ENCODE measurements around the gene PTPRN2. TPM values are rescaled to one million over a fixed set of nuclear protein-coding genes. Genes with fewer than 3 reads are reported as not detected.

PTPRN2 gene
- total RNA-seq, 2 experiments from 2014 or later = 7.0 to 7.2 TPM

DNA sequence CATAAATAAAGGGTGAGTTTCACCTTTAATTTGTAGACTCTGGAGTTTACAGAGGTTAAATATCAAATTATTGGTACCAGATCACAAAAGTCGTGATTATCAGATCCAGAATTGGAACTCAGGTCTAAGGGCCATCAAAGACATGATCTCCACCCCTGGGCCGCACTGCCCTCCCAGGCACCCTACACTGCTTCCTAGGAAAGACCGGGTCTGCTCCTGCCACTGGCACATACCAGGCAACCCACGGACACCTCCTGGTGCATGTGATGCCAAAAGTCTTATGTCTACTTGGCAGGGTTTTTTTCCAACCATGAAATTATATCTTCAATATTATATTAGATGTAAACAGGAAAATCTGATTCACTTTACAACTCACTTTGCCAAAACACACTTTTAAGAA lies 452.8 kb downstream of the PTPRN2 start:
- DNase-seq (no peak), ATAC-seq (no peak)
- H3K27ac Mint-ChIP-seq = no peak overlapping the region
- H3K36me3 Mint-ChIP-seq (ENCODE audit: low read depth) = no peaks in the 10 kb centered on the region
- H3K4me1 Mint-ChIP-seq (ENCODE audit: low read depth) = no peaks in the 10 kb centered on the region
- no peaks in the 10 kb centered on the region for H3K9me3 Mint-ChIP-seq (ENCODE audit: insufficient read depth)
- H3K4me3 Mint-ChIP-seq = no peak overlapping the region
- ChIA-PET POLR2A (no interaction called here), CTCF (no interaction called here)
- no peaks in the 10 kb centered on the region for H3K27me3 Mint-ChIP-seq (ENCODE audit: low read depth)

DNA sequence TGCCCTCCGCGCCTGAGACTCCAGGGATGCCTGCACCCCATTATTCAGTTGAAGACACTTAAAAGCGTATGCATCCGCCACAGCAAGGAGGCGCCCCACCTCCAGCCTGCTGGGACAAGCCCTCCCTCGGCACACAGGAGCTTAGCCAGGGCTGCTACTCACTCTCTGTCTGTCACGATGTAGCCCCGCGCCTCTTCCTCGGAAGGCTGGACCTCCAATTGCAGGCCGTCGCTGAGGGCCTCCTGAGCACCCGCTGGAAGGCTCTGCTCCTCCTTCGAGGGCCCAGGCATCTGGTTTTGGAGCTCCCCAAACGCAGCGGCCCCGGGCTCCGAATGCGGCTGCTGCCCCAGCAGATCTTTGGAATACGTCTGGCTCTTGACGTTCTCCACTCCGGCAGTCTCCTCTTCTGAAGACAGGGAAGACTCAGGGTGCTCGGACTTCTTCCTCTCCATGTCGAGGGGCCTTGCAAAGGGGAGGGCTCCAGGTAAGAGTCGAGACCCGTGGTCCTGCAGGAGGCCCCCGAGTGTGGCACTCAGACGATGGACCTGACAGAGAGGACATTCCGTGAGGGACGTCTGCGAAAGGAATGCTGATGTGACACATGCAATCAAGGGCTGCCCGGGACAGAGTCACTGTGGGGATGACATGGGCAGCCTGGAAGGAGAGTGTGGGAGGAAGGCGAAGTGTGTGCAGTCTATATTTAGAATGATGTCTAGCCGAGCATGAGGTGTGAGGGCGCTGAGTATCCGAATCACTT lies 453.9 kb downstream of the PTPRN2 start:
- no peaks in the 10 kb centered on the region for H3K4me1 Mint-ChIP-seq (ENCODE audit: low read depth)
- H3K27ac Mint-ChIP-seq = no peak overlapping the region
- no peak for DNase-seq

GRCh38 chr7:158133057-158133456 lies 454.6 kb downstream of the PTPRN2 start:
- CTCF ChIA-PET = no interaction called here
- no peaks in the 10 kb centered on the region for H3K36me3 Mint-ChIP-seq (ENCODE audit: low read depth)
- no peaks in the 10 kb centered on the region for H3K27me3 Mint-ChIP-seq (ENCODE audit: low read depth)

More for the DNA sequence above, 453.9 kb downstream of the PTPRN2 start:
- Mint-ChIP-seq H3K36me3 (ENCODE audit: low read depth) (no peaks in the 10 kb centered on the region), H3K4me3 (no peak overlapping the region), H3K27me3 (ENCODE audit: low read depth) (no peaks in the 10 kb centered on the region), H3K9me3 (ENCODE audit: insufficient read depth) (no peaks in the 10 kb centered on the region)
- CTCF ChIA-PET = no interaction called here
- no peak for ATAC-seq
- POLR2A ChIA-PET = no interaction called here

DNA sequence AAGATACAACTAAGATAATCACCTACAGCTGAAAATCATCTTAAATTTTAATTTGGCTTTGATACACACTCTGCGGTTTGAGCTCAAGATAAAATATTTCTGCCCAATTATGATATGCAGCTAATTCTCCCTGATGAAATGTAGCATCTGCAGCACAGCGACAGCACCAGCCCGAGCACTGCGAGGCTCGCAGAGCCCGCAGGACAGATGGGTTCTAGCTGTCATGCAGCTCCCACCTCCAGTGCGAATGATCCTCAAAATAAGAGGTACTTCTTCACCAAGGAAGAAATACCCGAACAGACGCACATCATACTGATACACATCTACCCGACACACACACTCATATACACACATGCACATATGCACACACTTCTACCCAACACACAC lies 457.6 kb downstream of the PTPRN2 start:
- no peak for DNase-seq
- Mint-ChIP-seq H3K4me3 (no peak overlapping the region), H3K4me1 (ENCODE audit: low read depth) (no peaks in the 10 kb centered on the region), H3K36me3 (ENCODE audit: low read depth) (no peaks in the 10 kb centered on the region), H3K9me3 (ENCODE audit: insufficient read depth) (no peaks in the 10 kb centered on the region), H3K27me3 (ENCODE audit: low read depth) (no peaks in the 10 kb centered on the region), H3K27ac (no peak overlapping the region)
- no peak for ATAC-seq
- ChIA-PET POLR2A (no interaction called here), CTCF (no interaction called here)

More at GRCh38 chr7:158133057-158133456, 454.6 kb downstream of the PTPRN2 start:
- no peak for DNase-seq
- Mint-ChIP-seq H3K27ac (no peak overlapping the region), H3K4me1 (ENCODE audit: low read depth) (no peaks in the 10 kb centered on the region), H3K4me3 (no peak overlapping the region), H3K9me3 (ENCODE audit: insufficient read depth) (no peaks in the 10 kb centered on the region)
- ATAC-seq = no peak
- POLR2A ChIA-PET = no interaction called here

DNA sequence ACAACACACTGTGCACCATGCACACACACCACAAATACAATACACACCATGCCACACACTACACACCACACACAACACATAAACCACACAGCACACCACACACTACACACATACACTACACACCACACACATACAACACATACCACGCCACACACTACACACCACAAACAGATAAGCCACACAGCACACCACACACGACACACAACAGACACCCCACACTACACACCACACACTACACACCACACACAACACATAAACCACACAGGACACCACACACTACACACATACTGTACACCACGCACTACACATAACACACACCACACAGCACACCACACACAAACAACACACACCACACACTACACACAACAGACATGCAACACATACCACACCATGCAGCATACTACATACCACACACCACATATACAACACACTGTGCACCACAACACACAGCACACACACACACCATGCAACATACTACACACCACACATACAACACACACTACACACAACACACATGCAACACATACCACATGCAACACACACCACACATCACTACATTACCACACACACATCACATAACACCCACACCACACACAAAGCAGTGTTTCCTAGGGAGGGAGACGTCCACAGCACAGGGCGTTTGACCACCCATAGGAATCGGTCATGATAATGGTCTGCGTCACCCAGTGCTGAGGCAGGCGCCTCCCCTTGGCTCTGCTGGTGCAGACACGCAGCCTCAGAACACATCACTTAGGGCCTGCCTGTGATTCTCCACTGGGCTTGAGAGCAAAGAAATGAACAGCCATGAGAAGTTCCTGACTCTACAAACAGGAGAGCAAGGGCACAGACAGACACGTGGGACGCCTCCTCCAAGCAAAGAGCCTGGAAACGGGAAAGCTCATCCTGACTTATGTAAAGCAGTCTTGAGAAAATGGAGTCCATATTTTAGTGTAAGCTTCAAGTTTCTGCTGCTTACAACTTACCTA lies 458.3 kb downstream of the PTPRN2 start:
- Mint-ChIP-seq H3K27me3 (ENCODE audit: low read depth) (no peaks in the 10 kb centered on the region), H3K4me1 (ENCODE audit: low read depth) (no peaks in the 10 kb centered on the region), H3K9me3 (ENCODE audit: insufficient read depth) (no peaks in the 10 kb centered on the region), H3K4me3 (no peak overlapping the region), H3K27ac (no peak overlapping the region), H3K36me3 (ENCODE audit: low read depth) (no peaks in the 10 kb centered on the region)
- ATAC-seq (no peak), DNase-seq (no peak)
- ChIA-PET CTCF (no interaction called here), POLR2A (no interaction called here)

- H3K27ac Mint-ChIP-seq = no peak overlapping the region
- H3K27me3 Mint-ChIP-seq (ENCODE audit: low read depth) = no peaks in the 10 kb centered on the region
- H3K4me3 Mint-ChIP-seq = no peak overlapping the region
- no peaks in the 10 kb centered on the region for H3K4me1 Mint-ChIP-seq (ENCODE audit: low read depth)
- POLR2A ChIA-PET = no interaction called here
- DNase-seq (no peak), ATAC-seq (no peak)
- CTCF ChIA-PET = no interaction called here
- no peaks in the 10 kb centered on the region for H3K9me3 Mint-ChIP-seq (ENCODE audit: insufficient read depth)
- no peaks in the 10 kb centered on the region for H3K36me3 Mint-ChIP-seq (ENCODE audit: low read depth)
Observed at GRCh38 chr7:158128572-158128971, 459.1 kb downstream of the PTPRN2 start.

GRCh38 chr7:158127241-158127640 lies 460.4 kb downstream of the PTPRN2 start:
- no peaks in the 10 kb centered on the region for H3K9me3 Mint-ChIP-seq (ENCODE audit: insufficient read depth)
- no peaks in the 10 kb centered on the region for H3K36me3 Mint-ChIP-seq (ENCODE audit: low read depth)
- DNase-seq (no peak), ATAC-seq (no peak)
- CTCF ChIA-PET = no interaction called here
- no peak overlapping the region for H3K4me3 Mint-ChIP-seq
- POLR2A ChIA-PET = no interaction called here
- H3K4me1 Mint-ChIP-seq (ENCODE audit: low read depth) = no peaks in the 10 kb centered on the region
- H3K27ac Mint-ChIP-seq = no peak overlapping the region
- no peaks in the 10 kb centered on the region for H3K27me3 Mint-ChIP-seq (ENCODE audit: low read depth)

DNA sequence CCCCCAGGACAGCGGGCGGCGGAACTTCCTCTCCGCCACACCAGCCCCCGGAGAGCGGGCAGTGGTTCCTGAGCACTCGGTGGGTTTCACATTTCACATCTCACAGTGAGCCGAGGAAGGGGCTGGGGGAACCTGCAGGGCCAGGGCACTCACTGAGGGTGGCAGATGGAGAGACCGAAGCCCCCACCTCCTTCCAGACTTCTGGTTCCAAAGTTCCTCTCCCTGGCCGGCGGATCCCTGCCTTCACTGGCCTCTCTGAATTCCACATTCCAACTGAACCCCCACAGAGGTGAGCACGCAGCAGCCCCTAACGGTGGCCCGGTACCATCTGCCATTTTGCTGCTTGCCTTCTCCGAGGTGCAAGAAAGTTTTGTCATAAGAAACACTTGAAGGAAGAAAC lies 461.0 kb downstream of the PTPRN2 start:
- no peak for DNase-seq
- H3K9me3 Mint-ChIP-seq (ENCODE audit: insufficient read depth) = no peaks in the 10 kb centered on the region
- CTCF ChIA-PET = no interaction called here
- H3K27me3 Mint-ChIP-seq (ENCODE audit: low read depth) = no peaks in the 10 kb centered on the region
- no peak for ATAC-seq
- no peak overlapping the region for H3K4me3 Mint-ChIP-seq
- POLR2A ChIA-PET = no interaction called here
- H3K27ac Mint-ChIP-seq = no peak overlapping the region
- no peaks in the 10 kb centered on the region for H3K4me1 Mint-ChIP-seq (ENCODE audit: low read depth)
- H3K36me3 Mint-ChIP-seq (ENCODE audit: low read depth) = no peaks in the 10 kb centered on the region

- H3K36me3 Mint-ChIP-seq (ENCODE audit: low read depth) = no peaks in the 10 kb centered on the region
- H3K27me3 Mint-ChIP-seq (ENCODE audit: low read depth) = no peaks in the 10 kb centered on the region
- H3K4me3 Mint-ChIP-seq = no peak overlapping the region
- H3K4me1 Mint-ChIP-seq (ENCODE audit: low read depth) = no peaks in the 10 kb centered on the region
- POLR2A ChIA-PET = no interaction called here
- ATAC-seq (no peak), DNase-seq (no peak)
- CTCF ChIA-PET = no interaction called here
- no peaks in the 10 kb centered on the region for H3K9me3 Mint-ChIP-seq (ENCODE audit: insufficient read depth)
- no peak overlapping the region for H3K27ac Mint-ChIP-seq
Observed at GRCh38 chr7:158125721-158126120, 461.9 kb downstream of the PTPRN2 start.

DNA sequence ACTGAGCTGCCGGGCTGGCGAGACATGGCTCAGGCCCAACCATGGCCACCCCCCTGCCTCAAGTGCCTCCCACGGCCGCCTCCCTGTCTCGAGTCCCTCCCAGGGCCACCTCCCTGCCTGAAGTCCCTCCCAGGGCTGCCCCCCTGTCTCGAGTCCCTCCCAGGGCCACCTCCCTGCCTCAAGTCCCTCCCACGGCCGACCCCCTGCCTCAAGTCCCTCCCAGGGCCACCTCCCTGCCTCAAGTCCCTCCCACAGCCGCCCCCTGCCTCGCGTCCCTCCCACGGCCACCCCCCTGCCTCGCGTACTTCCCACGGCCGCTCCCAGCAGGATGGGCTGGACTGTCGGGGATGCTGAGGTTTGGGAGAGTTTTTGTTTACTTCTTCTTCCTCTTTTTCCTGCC lies 462.5 kb downstream of the PTPRN2 start:
- POLR2A ChIA-PET = no interaction called here
- Mint-ChIP-seq H3K27me3 (ENCODE audit: low read depth) (no peaks in the 10 kb centered on the region), H3K27ac (no peak overlapping the region), H3K4me1 (ENCODE audit: low read depth) (no peaks in the 10 kb centered on the region), H3K9me3 (ENCODE audit: insufficient read depth) (no peaks in the 10 kb centered on the region), H3K4me3 (no peak overlapping the region), H3K36me3 (ENCODE audit: low read depth) (no peaks in the 10 kb centered on the region)
- ATAC-seq (no peak), DNase-seq (no peak)
- CTCF ChIA-PET = no interaction called here

DNA sequence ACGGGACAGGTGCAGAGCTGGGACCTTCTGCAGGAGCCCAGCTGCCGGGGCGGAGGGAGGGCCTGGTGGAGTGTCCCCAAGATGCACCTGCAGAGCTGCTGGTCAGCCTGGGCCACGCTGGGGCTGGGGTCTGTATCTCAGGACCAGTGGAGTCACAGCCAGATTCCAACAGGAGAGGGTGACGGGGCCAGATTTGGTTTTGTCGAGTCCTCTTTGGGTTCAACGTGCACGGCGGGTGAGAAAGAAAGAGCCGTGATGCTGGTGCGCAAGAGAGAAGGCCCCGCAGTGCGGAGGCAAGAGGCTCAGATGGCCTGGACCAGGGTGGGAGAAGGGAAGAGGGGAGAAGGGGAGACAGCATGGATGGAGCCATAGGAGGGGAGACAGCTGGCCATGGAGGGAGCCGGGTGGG lies 462.9 kb downstream of the PTPRN2 start:
- no peak overlapping the region for H3K4me3 Mint-ChIP-seq
- H3K36me3 Mint-ChIP-seq (ENCODE audit: low read depth) = no peaks in the 10 kb centered on the region
- CTCF ChIA-PET = no interaction called here
- no peaks in the 10 kb centered on the region for H3K27me3 Mint-ChIP-seq (ENCODE audit: low read depth)
- POLR2A ChIA-PET = no interaction called here
- no peaks in the 10 kb centered on the region for H3K4me1 Mint-ChIP-seq (ENCODE audit: low read depth)
- no peak overlapping the region for H3K27ac Mint-ChIP-seq
- H3K9me3 Mint-ChIP-seq (ENCODE audit: insufficient read depth) = no peaks in the 10 kb centered on the region
- ATAC-seq (no peak), DNase-seq (no peak)

DNA sequence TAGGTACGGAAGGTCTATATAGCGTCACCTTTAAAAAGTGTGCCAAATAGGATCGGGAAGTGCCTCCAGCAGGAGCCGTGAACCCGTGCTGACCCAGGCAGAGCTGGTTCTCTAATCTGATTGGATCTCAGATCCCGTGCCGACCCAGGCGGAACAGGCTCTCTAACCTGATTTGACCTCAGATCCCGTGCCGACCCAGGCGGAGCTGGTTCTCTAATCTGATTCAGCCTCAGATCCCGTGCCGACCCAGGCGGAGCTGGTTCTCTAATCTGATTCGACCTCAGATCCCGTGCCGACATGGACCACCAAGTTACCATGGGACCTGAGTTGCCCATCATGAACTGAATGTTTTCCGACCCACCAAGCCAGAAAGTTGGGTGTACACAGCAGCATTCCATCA lies 463.9 kb downstream of the PTPRN2 start:
- H3K4me3 Mint-ChIP-seq = no peak overlapping the region
- H3K36me3 Mint-ChIP-seq (ENCODE audit: low read depth) = no peaks in the 10 kb centered on the region
- H3K27me3 Mint-ChIP-seq (ENCODE audit: low read depth) = no peaks in the 10 kb centered on the region
- DNase-seq (no peak), ATAC-seq (no peak)
- H3K4me1 Mint-ChIP-seq (ENCODE audit: low read depth) = no peaks in the 10 kb centered on the region
- no peak overlapping the region for H3K27ac Mint-ChIP-seq
- peaks cover 4% of the 10 kb centered on the region for H3K9me3 Mint-ChIP-seq (ENCODE audit: insufficient read depth)
- CTCF ChIA-PET = no interaction called here
- POLR2A ChIA-PET = no interaction called here

All from activated CD8-positive, alpha-beta T cell treated with anti-CD3 and anti-CD28 coated beads, Interleukin-2, amount 10 ng/mL, durations not matched to agents 7 days and 5 days (primary cell).